H9 (cell line): ENCODE data around the gene BBS4. TPM values are rescaled to one million over a fixed set of nuclear protein-coding genes. Genes with fewer than 3 reads are reported as not detected.

Experiments used
- DNase-seq: peaks from one replicate; pipeline ENCODE4 v3.0.0-alpha.2; 2017
- H2AFZ ChIP-seq: one replicate; pipeline ENCODE4 v1.6.1; 2013; ENCODE audit warnings: mild to moderate bottlenecking, low read length, control low read depth, moderate library complexity
- H2AK5ac ChIP-seq: 2 replicates; pipeline ENCODE4 v1.6.1; 2013; ENCODE audit warnings: low read length, control low read depth, mixed read lengths; ENCODE audit not compliant: insufficient read length
- H2BK120ac ChIP-seq: one replicate; pipeline ENCODE4 v1.6.1; 2013; ENCODE audit warnings: low read depth, mild to moderate bottlenecking, low read length, control low read depth, inconsistent platforms; ENCODE audit not compliant: poor library complexity, severe bottlenecking
- H2BK12ac ChIP-seq: 2 replicates; pipeline ENCODE4 v1.6.1; 2013; ENCODE audit warnings: low read length, control low read depth, mixed read lengths, low read depth; ENCODE audit not compliant: insufficient read length
- H2BK15ac ChIP-seq: 2 replicates; pipeline ENCODE4 v1.6.1; 2013; ENCODE audit warnings: low read depth, low read length, control low read depth
- H2BK20ac ChIP-seq: one replicate; pipeline ENCODE4 v1.6.1; 2013; ENCODE audit warnings: low read depth, mild to moderate bottlenecking, low read length, control low read depth, inconsistent platforms; ENCODE audit not compliant: poor library complexity, severe bottlenecking
- H2BK5ac ChIP-seq: 2 replicates; pipeline ENCODE4 v1.6.1; 2013; ENCODE audit warnings: low read length, control low read depth, mixed read lengths; ENCODE audit not compliant: insufficient read length
- H3K14ac ChIP-seq: 2 replicates; pipeline ENCODE4 v1.6.1; 2013; ENCODE audit warnings: low read length, control low read depth; ENCODE audit not compliant: insufficient read depth
- H3K18ac ChIP-seq: 2 replicates; pipeline ENCODE4 v1.6.1; 2013; ENCODE audit warnings: low read depth, mild to moderate bottlenecking, mixed read lengths, low read length, control low read depth; ENCODE audit not compliant: insufficient read length
- H3K23ac ChIP-seq: 2 replicates; pipeline ENCODE4 v1.6.1; 2013; ENCODE audit warnings: low read length, control low read depth, mixed read lengths, low read depth; ENCODE audit not compliant: insufficient read length
- H3K23me2 ChIP-seq: 2 replicates; pipeline ENCODE4 v1.6.1; 2013; ENCODE audit warnings: low read depth, mild to moderate bottlenecking, mixed read lengths, low read length, control low read depth; ENCODE audit not compliant: insufficient read length, poor library complexity, severe bottlenecking
- H3K27ac ChIP-seq: 2 replicates; pipeline ENCODE4 v1.5.1; 2013; ENCODE audit warnings: low read length, control low read depth, mixed read lengths, low read depth; ENCODE audit not compliant: insufficient read length
- H3K27me3 ChIP-seq: 2 replicates; pipeline ENCODE4 v1.6.1; 2013; ENCODE audit warnings: low read length, control low read depth, inconsistent platforms; ENCODE audit not compliant: insufficient read depth
- H3K4ac ChIP-seq: 2 replicates; pipeline ENCODE4 v1.6.1; 2013; ENCODE audit warnings: low read depth, mild to moderate bottlenecking, control low read depth, inconsistent platforms, low read length, moderate library complexity
- H3K4me1 ChIP-seq: 2 replicates; pipeline ENCODE4 v1.6.1; 2013; ENCODE audit warnings: low read length, control low read depth, inconsistent platforms; ENCODE audit not compliant: insufficient read depth
- H3K4me2 ChIP-seq: 2 replicates; pipeline ENCODE4 v1.6.1; 2013; ENCODE audit warnings: low read length, control low read depth, mixed read lengths; ENCODE audit not compliant: insufficient read length, insufficient read depth
- H3K56ac ChIP-seq: 2 replicates; pipeline ENCODE4 v1.6.1; 2013; ENCODE audit warnings: low read depth, mild to moderate bottlenecking, mixed read lengths, low read length, control low read depth; ENCODE audit not compliant: insufficient read length
- H3K79me1 ChIP-seq: 2 replicates; pipeline ENCODE4 v1.6.1; 2013; ENCODE audit warnings: low read depth, mild to moderate bottlenecking, moderate library complexity, low read length, control low read depth, inconsistent platforms; ENCODE audit not compliant: insufficient read depth, poor library complexity, severe bottlenecking
- H3K79me2 ChIP-seq: 2 replicates; pipeline ENCODE4 v1.6.1; 2013; ENCODE audit warnings: low read length, control low read depth, inconsistent platforms; ENCODE audit not compliant: insufficient read depth
- H3K9ac ChIP-seq: 2 replicates; pipeline ENCODE4 v1.6.1; 2013; ENCODE audit warnings: low read length, control low read depth, mixed read lengths; ENCODE audit not compliant: insufficient read length; ENCODE audit errors: extremely low read depth
- H3K9me3 ChIP-seq: one replicate; pipeline ENCODE4 v1.6.1; 2013; ENCODE audit warnings: low read depth, low read length, inconsistent platforms; ENCODE audit not compliant: control insufficient read depth
- H3T11ph ChIP-seq: one replicate; pipeline ENCODE4 v1.6.1; 2013; ENCODE audit warnings: mild to moderate bottlenecking, low read length, control low read depth, inconsistent platforms
- H4K20me1 ChIP-seq: one replicate; pipeline ENCODE4 v1.6.1; 2013; ENCODE audit not compliant: control insufficient read depth, insufficient read length, insufficient read depth
- H4K5ac ChIP-seq: 2 replicates; pipeline ENCODE4 v1.6.1; 2013; ENCODE audit warnings: low read depth, mild to moderate bottlenecking, mixed read lengths, low read length, control low read depth; ENCODE audit not compliant: insufficient read length
- H4K8ac ChIP-seq: replicated peaks from 2 replicates; pipeline ENCODE4 v1.6.1; 2013; ENCODE audit warnings: low read length, control low read depth, mixed read lengths, low read depth; ENCODE audit not compliant: insufficient read length
- H4K91ac ChIP-seq: 2 replicates; pipeline ENCODE4 v1.6.1; 2013; ENCODE audit warnings: low read depth, mild to moderate bottlenecking, moderate library complexity, mixed read lengths, low read length, control low read depth; ENCODE audit not compliant: insufficient read length
- H3K27ac Mint-ChIP-seq, 3 experiments: 2 replicates in 2 of 3; 3 replicates in 1 of 3; pipeline ENCODE4 v1.8.0; 2020 to 2021; ENCODE audit warnings: mixed read lengths in 3 of 3, mild to moderate bottlenecking in 1 of 3, moderate library complexity in 1 of 3
- H3K27me3 Mint-ChIP-seq: 2 replicates; pipeline ENCODE4 v1.8.0; 2021; ENCODE audit warnings: low read depth, mild to moderate bottlenecking, moderate library complexity, mixed read lengths
- H3K36me3 Mint-ChIP-seq, 3 experiments: 2 replicates in 2 of 3; 3 replicates in 1 of 3; pipeline ENCODE4 v1.8.0; 2020 to 2021; ENCODE audit warnings: low read depth in 3 of 3, mixed read lengths in 3 of 3; ENCODE audit not compliant: insufficient read depth in 1 of 3
- H3K4me1 Mint-ChIP-seq, 2 experiments: 2 replicates each; pipeline ENCODE4 v1.8.0; 2020; ENCODE audit warnings: mixed read lengths in 2 of 2
- H3K4me3 Mint-ChIP-seq, 2 experiments: 2 replicates in 1 of 2; 3 replicates in 1 of 2; pipeline ENCODE4 v1.8.0; 2020 to 2021; ENCODE audit warnings: mild to moderate bottlenecking in 2 of 2, mixed read lengths in 2 of 2, moderate library complexity in 1 of 2
- H3K9me3 Mint-ChIP-seq, 2 experiments: 2 replicates in 1 of 2; 3 replicates in 1 of 2; pipeline ENCODE4 v1.8.0; 2020; ENCODE audit warnings: mild to moderate bottlenecking in 2 of 2, mixed read lengths in 2 of 2, moderate library complexity in 1 of 2
- CTCF ChIP-seq: fragments of 200-600 bp; sonication (generic); conservative IDR thresholded peaks from 3 replicates; pipeline ENCODE4 v1.8.0; 2021; ENCODE audit warnings: antibody characterized with exemption, mild to moderate bottlenecking
- WGBS: extraction: QIAGEN DNeasy Blood & Tissue Kit; methylation state at CpG from one replicate; pipeline ENCODE4 v1.1.7; 2013; ENCODE audit warnings: missing lambda C conversion rate, low lambda C conversion rate, mixed read lengths; ENCODE audit not compliant: insufficient read length; ENCODE audit errors: extremely low coverage; 5-methylcytosine and 5-hydroxymethylcytosine counted together
- total RNA-seq: library from RNA; stranded (reverse); gene quantifications from 2 replicates; pipeline ENCODE4 v1.2.1, GENCODE V29; 2021

BBS4 gene
- total RNA-seq, 1 experiment from 2014 or later = 27.3 TPM

DNA sequence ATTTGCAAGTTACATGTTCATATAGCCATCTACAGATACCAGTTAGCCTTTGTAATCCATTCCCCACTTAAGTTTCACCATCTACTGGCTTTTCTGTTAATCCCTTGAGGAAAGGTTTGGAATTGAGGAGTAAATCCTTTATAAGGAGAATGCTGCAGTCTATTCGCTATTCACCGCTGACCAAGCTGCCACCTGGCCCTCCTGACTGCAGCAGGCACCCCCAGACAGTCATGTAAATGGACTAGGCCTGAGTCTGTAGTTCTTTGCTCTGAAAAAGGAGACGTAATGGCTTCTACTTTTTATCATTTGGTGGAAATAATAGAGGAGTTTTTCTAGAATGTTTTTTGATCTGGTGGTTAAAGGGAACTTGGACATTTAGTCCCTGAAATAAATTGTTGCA lies 3.2 kb upstream of the BBS4 start:
- Histone ChIP-seq H2BK5ac (no peak overlapping the region), H4K20me1 (no peaks in the 10 kb centered on the region), H3T11ph (no peak overlapping the region), H2AK5ac (no peak overlapping the region), H3K79me1 (no peaks in the 10 kb centered on the region), H4K5ac (no peak overlapping the region), H3K18ac (no peak overlapping the region), H3K56ac (no peak overlapping the region), H3K9me3 (no peaks in the 10 kb centered on the region), H2BK20ac (no peak overlapping the region), H4K8ac (no peak overlapping the region), H3K14ac (no peak overlapping the region), H3K79me2 (no peaks in the 10 kb centered on the region), H3K23ac (no peak overlapping the region), H2AFZ (no peak overlapping the region), H2BK15ac (no peak overlapping the region), H3K27me3 (no peaks in the 10 kb centered on the region), H4K91ac (no peak overlapping the region), H3K9ac (peak overlapping the region; percentile 23), H3K27ac (no peak overlapping the region), H3K4ac (no peak overlapping the region), H2BK120ac (no peak overlapping the region), H3K4me1 (no peaks in the 10 kb centered on the region; the same call in 1 of the 2 replicates), H3K4me2 (no peak overlapping the region), H3K23me2 (peaks cover 3% of the 10 kb centered on the region), H2BK12ac (no peak overlapping the region)
- Mint-ChIP-seq H3K9me3 (no peaks in the 10 kb centered on the region; a peak in 1 of 5 replicates), H3K27ac (peak overlapping the region in 1 of 3 experiments; percentile 18; a peak in 2 of 7 replicates), H3K27me3 (peaks cover 2% of the 10 kb centered on the region; the same call in 1 of the 2 replicates), H3K4me3 (no peak overlapping the region), H3K36me3 (no peaks in the 10 kb centered on the region), H3K4me1 (peaks cover 13% of the 10 kb centered on the region in 2 experiments)
- TF ChIP-seq CTCF = no peak
- no peak for DNase-seq
- no CpG with 5 or more reads among the region's 3 CpGs for WGBS
